ENCODE results near the gene TXNDC8. TPM values are rescaled to one million over a fixed set of nuclear protein-coding genes. Genes with fewer than 3 reads are reported as not detected.
"Not testable (repeated sequence)": the region's sequence is repeated elsewhere in the genome, so short reads cannot be mapped to it uniquely, and the experiment has no call there.

TXNDC8 gene
- total RNA-seq, 1 donor from 2014 or later = not detected

DNA sequence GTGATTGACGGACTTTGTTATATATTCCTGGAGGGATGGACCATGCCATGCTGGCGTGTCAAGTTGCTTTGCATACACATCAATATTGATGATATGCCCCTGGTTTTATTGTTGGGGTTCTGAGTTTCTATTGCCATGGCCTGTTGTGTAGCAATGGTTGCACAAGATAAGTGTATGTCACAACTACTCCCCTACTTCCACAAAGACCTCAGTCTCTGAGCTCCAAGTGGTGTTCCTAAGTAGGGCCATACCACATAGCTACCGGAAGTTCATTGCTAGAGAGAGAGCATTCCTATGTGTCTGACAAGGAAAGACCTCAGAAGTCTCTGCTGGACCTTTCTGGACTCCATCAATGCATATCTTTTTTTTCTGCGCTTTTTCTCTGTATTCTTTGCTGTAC, 19.8 kb downstream of the TXNDC8 start:
- Mint-ChIP-seq H3K9me3 (ENCODE audit: unreplicated experiment) (peaks cover 2% of the 10 kb centered on the region), H3K4me3 (ENCODE audit: unreplicated experiment) (no peak overlapping the region), H3K36me3 (ENCODE audit: low read depth, unreplicated experiment) (no peaks in the 10 kb centered on the region), H3K27ac (ENCODE audit: unreplicated experiment) (no peak overlapping the region), H3K4me1 (ENCODE audit: low read depth, unreplicated experiment) (no peaks in the 10 kb centered on the region), H3K27me3 (ENCODE audit: low read depth, unreplicated experiment) (peaks cover 4% of the 10 kb centered on the region)
- Histone ChIP-seq H3K36me3 (ENCODE audit: insufficient read depth, low read length) (no peaks in the 10 kb centered on the region), H3K4me1 (ENCODE audit: insufficient read depth, low read length) (no peaks in the 10 kb centered on the region), H3K79me2 (ENCODE audit: insufficient read depth, low read length) (no peaks in the 10 kb centered on the region), H4K20me1 (ENCODE audit: insufficient read depth, low read length) (no peaks in the 10 kb centered on the region), H3K9ac (ENCODE audit: low read length) (no peak overlapping the region), H3K27ac (ENCODE audit: low read depth, low read length) (no peak overlapping the region), H3K4me3 (ENCODE audit: insufficient read depth, low read depth, low read length) (no peak overlapping the region), H3K9me3 (ENCODE audit: insufficient read depth, low read depth, low read length) (no peaks in the 10 kb centered on the region), H2AFZ (ENCODE audit: low read depth, low read length) (no peak overlapping the region), H3K4me2 (ENCODE audit: low read length) (no peak overlapping the region), H3K27me3 (ENCODE audit: insufficient read depth, low read length) (no peaks in the 10 kb centered on the region)
- no peak for DNase-seq (ENCODE audit: low read depth)
- no peak for FAIRE-seq
- no peak for TF ChIP-seq EZH2 (IDR thresholded peaks at IDR 0.05; ENCODE audit: insufficient read depth, low read length)
- no peak for TF ChIP-seq CTCF (IDR thresholded peaks at IDR 0.05; ENCODE audit: insufficient read depth, low read depth, low read length)

GRCh38 chr9:110316261-110317075, 21.2 kb downstream of the TXNDC8 start:
- FAIRE-seq = no peak
- Histone ChIP-seq H3K9ac (ENCODE audit: low read length) (no peak overlapping the region), H3K79me2 (ENCODE audit: insufficient read depth, low read length) (no peaks in the 10 kb centered on the region), H3K4me1 (ENCODE audit: insufficient read depth, low read length) (no peaks in the 10 kb centered on the region), H3K27me3 (ENCODE audit: insufficient read depth, low read length) (no peaks in the 10 kb centered on the region), H3K4me2 (ENCODE audit: low read length) (no peak overlapping the region), H3K36me3 (ENCODE audit: insufficient read depth, low read length) (no peaks in the 10 kb centered on the region), H4K20me1 (ENCODE audit: insufficient read depth, low read length) (no peaks in the 10 kb centered on the region), H3K4me3 (ENCODE audit: insufficient read depth, low read depth, low read length) (no peak overlapping the region), H2AFZ (ENCODE audit: low read depth, low read length) (no peak overlapping the region), H3K9me3 (ENCODE audit: insufficient read depth, low read depth, low read length) (no peaks in the 10 kb centered on the region), H3K27ac (ENCODE audit: low read depth, low read length) (no peak overlapping the region)
- Mint-ChIP-seq H3K9me3 (ENCODE audit: unreplicated experiment) (no peaks in the 10 kb centered on the region), H3K4me1 (ENCODE audit: low read depth, unreplicated experiment) (no peaks in the 10 kb centered on the region), H3K27ac (ENCODE audit: unreplicated experiment) (no peak overlapping the region), H3K36me3 (ENCODE audit: low read depth, unreplicated experiment) (no peaks in the 10 kb centered on the region), H3K27me3 (ENCODE audit: low read depth, unreplicated experiment) (no peaks in the 10 kb centered on the region), H3K4me3 (ENCODE audit: unreplicated experiment) (no peak overlapping the region)
- no peak for TF ChIP-seq CTCF (IDR thresholded peaks at IDR 0.05; ENCODE audit: insufficient read depth, low read depth, low read length)
- TF ChIP-seq EZH2 (IDR thresholded peaks at IDR 0.05; ENCODE audit: insufficient read depth, low read length) = no peak
- no peak for DNase-seq (ENCODE audit: low read depth)

- H3K27ac Mint-ChIP-seq (ENCODE audit: unreplicated experiment); H3K4me2 ChIP-seq (ENCODE audit: low read length); H3K4me1 ChIP-seq (ENCODE audit: insufficient read depth, low read length); H3K27ac ChIP-seq (ENCODE audit: low read depth, low read length); FAIRE-seq; H2AFZ ChIP-seq (ENCODE audit: low read depth, low read length); H3K9ac ChIP-seq (ENCODE audit: low read length); H3K27me3 ChIP-seq (ENCODE audit: insufficient read depth, low read length); H3K36me3 ChIP-seq (ENCODE audit: insufficient read depth, low read length); DNase-seq (ENCODE audit: low read depth); H3K4me1 Mint-ChIP-seq (ENCODE audit: low read depth, unreplicated experiment); H3K4me3 Mint-ChIP-seq (ENCODE audit: unreplicated experiment); H3K9me3 ChIP-seq (ENCODE audit: insufficient read depth, low read depth, low read length); H3K9me3 Mint-ChIP-seq (ENCODE audit: unreplicated experiment); H3K36me3 Mint-ChIP-seq (ENCODE audit: low read depth, unreplicated experiment); H3K4me3 ChIP-seq (ENCODE audit: insufficient read depth, low read depth, low read length); H3K79me2 ChIP-seq (ENCODE audit: insufficient read depth, low read length); H3K27me3 Mint-ChIP-seq (ENCODE audit: low read depth, unreplicated experiment); H4K20me1 ChIP-seq (ENCODE audit: insufficient read depth, low read length): not testable (repeated sequence)
These were observed 25.7 kb downstream of the TXNDC8 start for GRCh38 chr9:110311978-110312377.
